GM12891 (cell line): Measurements from ENCODE around the gene PKD1L1.

Experiments
- DNase-seq: peaks from one replicate; pipeline ENCODE4 v3.0.0; 2011; ENCODE audit warnings: low spot score; ENCODE audit not compliant: insufficient read length
- FAIRE-seq: peaks from 2 replicates; lab custom pipeline; 2011; peaks lifted over from hg19 to GRCh38; lab: Jason Lieb, UNC
- PAX5 ChIP-seq: IDR thresholded peaks from 2 replicates; pipeline ENCODE4 v1.6.1; 2011; ENCODE audit warnings: low read length, moderate library complexity, mild to moderate bottlenecking; ENCODE audit not compliant: insufficient read depth, severe bottlenecking
- POLR2A ChIP-seq: IDR thresholded peaks from 2 replicates; pipeline ENCODE4 v1.6.1; 2011; ENCODE audit warnings: low read depth, low read length, control low read depth
- POLR2AphosphoS5 ChIP-seq: IDR thresholded peaks from 2 replicates; pipeline ENCODE4 v1.6.1; 2011; ENCODE audit warnings: low read depth, low read length, control low read depth
- POU2F2 ChIP-seq: IDR thresholded peaks from 2 replicates; pipeline ENCODE4 v1.6.1; 2011; ENCODE audit warnings: low read depth, mild to moderate bottlenecking, control low read depth, low read length, moderate library complexity
- SPI1 ChIP-seq: IDR thresholded peaks from 2 replicates; pipeline ENCODE4 v1.6.1; 2011; ENCODE audit warnings: low read depth, low read length, control low read depth
- TAF1 ChIP-seq: IDR thresholded peaks from 2 replicates; pipeline ENCODE4 v1.6.1; 2011; ENCODE audit warnings: low read depth, low read length, control low read depth

The PKD1L1 gene

GRCh38 chr7:47766126-47766525 is 182.1 kb downstream of the PKD1L1 start:
- no peak for TF ChIP-seq POU2F2
- no peak for TF ChIP-seq POLR2A
- no peak for TF ChIP-seq POLR2AphosphoS5
- no peak for TF ChIP-seq SPI1
- TF ChIP-seq PAX5, result no peak
- no peak for TF ChIP-seq TAF1
- DNase-seq, result no peak
- FAIRE-seq, result no peak

DNA sequence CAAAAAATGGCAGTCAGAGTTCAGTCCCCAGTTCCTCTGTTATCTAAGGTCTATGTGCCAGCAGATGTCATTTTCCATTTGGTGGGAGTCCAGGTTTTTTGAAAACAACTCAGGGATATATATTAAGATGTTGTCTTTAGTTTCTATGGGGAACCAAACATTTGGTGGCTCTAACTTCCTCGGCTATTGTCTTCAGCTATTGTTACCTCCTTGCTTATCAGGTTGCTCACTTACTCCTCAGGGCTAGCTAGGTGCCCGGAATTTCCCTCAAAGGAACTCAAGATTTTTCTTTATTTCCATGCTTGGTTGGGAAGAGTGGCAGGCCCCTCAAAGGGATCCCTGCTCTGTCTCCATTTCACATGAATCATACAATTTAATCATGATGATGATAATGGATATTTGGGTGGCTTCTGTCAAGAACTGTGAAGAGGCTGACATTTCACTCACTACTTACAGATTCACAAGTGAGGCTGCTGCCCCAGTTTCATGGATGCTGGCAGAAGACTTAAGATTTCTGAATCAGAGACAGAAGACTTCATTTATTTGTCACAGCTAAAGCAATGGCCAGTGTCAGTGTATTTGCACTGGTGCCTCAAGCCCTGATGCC is 182.8 kb downstream of the PKD1L1 start:
- no peak for FAIRE-seq

GRCh38 chr7:47764746-47765145 is 183.5 kb downstream of the PKD1L1 start:
- TF ChIP-seq TAF1 (no peak), POLR2A (no peak), PAX5 (no peak)
- DNase-seq (no peak), FAIRE-seq (no peak)

More for the DNA sequence above, 182.8 kb downstream of the PKD1L1 start:
- DNase-seq, result no peak
- no peak for TF ChIP-seq POU2F2
- TF ChIP-seq TAF1, result no peak
- no peak for TF ChIP-seq POLR2AphosphoS5
- TF ChIP-seq POLR2A, result no peak
- no peak for TF ChIP-seq SPI1
- no peak for TF ChIP-seq PAX5

- TF ChIP-seq SPI1, result no peak
- TF ChIP-seq PAX5, result no peak
- no peak for TF ChIP-seq POLR2AphosphoS5
- TF ChIP-seq TAF1, result no peak
- TF ChIP-seq POLR2A, result no peak
- no peak for TF ChIP-seq POU2F2
- FAIRE-seq, result no peak
- DNase-seq, result no peak
Measured at GRCh38 chr7:47763063-47763974, 184.9 kb downstream of the PKD1L1 start.

DNA sequence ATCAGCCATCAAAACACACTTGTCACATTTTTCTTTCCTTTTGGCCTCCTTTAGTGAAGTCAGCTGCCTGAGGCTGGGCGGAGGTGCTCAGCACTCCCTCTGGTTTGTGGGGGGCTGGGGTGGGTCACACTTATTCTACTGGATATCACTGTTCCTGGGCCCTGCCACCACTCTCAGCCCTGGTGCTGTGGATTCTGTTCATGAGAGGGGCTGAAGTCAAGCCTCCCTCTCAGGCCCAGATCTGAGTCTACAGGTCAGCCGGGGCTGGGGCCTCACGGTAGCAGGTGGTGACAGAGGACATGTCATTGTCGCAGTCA is 185.6 kb downstream of the PKD1L1 start:
- TF ChIP-seq TAF1 (no peak), POLR2AphosphoS5 (no peak), POU2F2 (no peak), SPI1 (no peak), POLR2A (no peak), PAX5 (no peak)
- DNase-seq (no peak), FAIRE-seq (no peak)

- TF ChIP-seq TAF1, result no peak
- no peak for TF ChIP-seq PAX5
- TF ChIP-seq POU2F2, result no peak
- no peak for TF ChIP-seq POLR2A
- TF ChIP-seq POLR2AphosphoS5, result no peak
- no peak for TF ChIP-seq SPI1
- DNase-seq (no peak), FAIRE-seq (no peak)
Measured at GRCh38 chr7:47762207-47762606, 186.1 kb downstream of the PKD1L1 start.

DNA sequence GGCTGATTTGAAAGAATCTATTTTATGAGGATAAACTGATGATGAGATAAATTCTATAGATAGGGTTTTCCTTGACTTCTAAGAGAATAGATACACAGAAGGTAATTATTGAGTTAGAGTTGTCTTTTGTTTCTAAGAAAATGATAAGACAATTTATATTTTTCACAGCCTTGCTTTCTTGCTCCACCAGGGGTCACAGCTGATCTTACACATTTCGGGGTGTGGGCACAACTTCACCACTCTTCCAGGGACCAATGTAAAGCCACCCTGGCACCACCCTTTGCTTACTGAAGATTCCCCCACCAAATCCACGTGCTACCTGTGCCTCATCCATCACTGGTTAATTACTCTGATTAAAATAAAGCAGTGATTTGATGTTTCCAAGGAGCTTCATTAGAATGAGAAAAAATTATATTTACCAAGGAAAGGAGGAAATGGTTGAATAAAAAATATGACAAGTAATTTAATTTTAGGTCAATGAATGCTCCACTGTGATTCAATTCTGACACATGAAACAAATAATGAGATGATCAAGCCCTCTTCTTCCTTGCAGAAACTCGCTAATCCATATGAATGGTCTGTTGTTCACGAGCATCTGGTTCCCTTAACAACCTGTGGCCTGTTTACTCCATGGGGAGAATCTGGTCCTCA is 189.1 kb downstream of the PKD1L1 start:
- FAIRE-seq (no peak), DNase-seq (no peak)
- TF ChIP-seq PAX5 (no peak), SPI1 (no peak)

- FAIRE-seq (no peak), DNase-seq (no peak)
- TF ChIP-seq POU2F2, result no peak
- TF ChIP-seq POLR2AphosphoS5, result no peak
- TF ChIP-seq SPI1, result no peak
- TF ChIP-seq TAF1, result no peak
- TF ChIP-seq PAX5, result no peak
- no peak for TF ChIP-seq POLR2A
Measured at GRCh38 chr7:47758546-47758945, 189.7 kb downstream of the PKD1L1 start.

DNA sequence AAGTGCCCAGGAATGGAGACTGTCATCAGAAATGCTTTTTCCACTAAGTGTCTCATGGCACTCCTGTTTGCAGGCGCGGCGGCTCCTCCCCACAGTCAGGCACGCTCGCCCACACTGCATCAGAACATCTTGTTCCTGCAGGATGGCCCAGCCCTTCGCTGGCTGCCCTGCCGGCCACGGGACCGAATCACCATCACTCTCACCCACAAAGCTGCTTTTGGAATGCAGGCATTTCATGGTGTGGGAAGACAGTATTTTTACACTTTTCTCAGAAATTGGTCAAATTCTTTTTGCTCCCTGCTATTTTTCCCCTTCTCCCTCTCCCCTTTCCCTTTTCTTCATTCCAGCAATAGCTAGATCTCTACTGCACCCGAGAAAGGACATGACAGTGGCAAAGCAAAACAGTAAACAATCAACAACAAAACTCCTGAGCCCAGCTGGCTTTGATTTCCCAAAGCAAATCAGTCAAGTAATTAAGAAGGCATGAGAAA is 190.3 kb downstream of the PKD1L1 start:
- DNase-seq (no peak), FAIRE-seq (no peak)
- TF ChIP-seq TAF1 (no peak), POLR2AphosphoS5 (no peak), POU2F2 (no peak), PAX5 (no peak), SPI1 (no peak), POLR2A (no peak)
